IPS-18c (cell line): ENCODE data around the gene PLPP1.

Experiments used
- H3K4me3 ChIP-seq: 2 replicates; pipeline ENCODE4 v1.7.0; 2013; ENCODE audit warnings: low read depth, mild to moderate bottlenecking, low read length, moderate library complexity; ENCODE audit not compliant: insufficient read depth
- H3K9me3 ChIP-seq: one replicate; pipeline ENCODE4 v1.6.1; 2013; ENCODE audit warnings: mild to moderate bottlenecking, low read length, moderate library complexity; ENCODE audit not compliant: control insufficient read depth, insufficient read depth

Gene PLPP1

GRCh38 chr5:55409775-55410174, 125.0 kb downstream of the PLPP1 start:
- Histone ChIP-seq H3K9me3 (no peaks in the 10 kb centered on the region), H3K4me3 (no peak overlapping the region)

GRCh38 chr5:55407984-55408383, 126.8 kb downstream of the PLPP1 start:
- Histone ChIP-seq H3K9me3 (no peaks in the 10 kb centered on the region), H3K4me3 (no peak overlapping the region)

GRCh38 chr5:55407059-55407684, 127.6 kb downstream of the PLPP1 start:
- no peaks in the 10 kb centered on the region for H3K9me3 ChIP-seq
- no peak overlapping the region for H3K4me3 ChIP-seq

- Histone ChIP-seq H3K9me3 (no peaks in the 10 kb centered on the region), H3K4me3 (no peak overlapping the region)
These were observed 128.5 kb downstream of the PLPP1 start for GRCh38 chr5:55406292-55406691.

- no peaks in the 10 kb centered on the region for H3K9me3 ChIP-seq
- H3K4me3 ChIP-seq = no peak overlapping the region
These were observed 132.6 kb downstream of the PLPP1 start for GRCh38 chr5:55402199-55402598.

GRCh38 chr5:55393501-55394175, 141.1 kb downstream of the PLPP1 start:
- no peak overlapping the region for H3K4me3 ChIP-seq
- no peaks in the 10 kb centered on the region for H3K9me3 ChIP-seq

- no peaks in the 10 kb centered on the region for H3K9me3 ChIP-seq
- no peak overlapping the region for H3K4me3 ChIP-seq
These were observed 142.1 kb downstream of the PLPP1 start for GRCh38 chr5:55392669-55393068.

- Histone ChIP-seq H3K4me3 (no peak overlapping the region), H3K9me3 (no peaks in the 10 kb centered on the region)
These were observed 143.1 kb downstream of the PLPP1 start for GRCh38 chr5:55391707-55392106.

GRCh38 chr5:55387865-55388264, 146.9 kb downstream of the PLPP1 start:
- Histone ChIP-seq H3K9me3 (no peaks in the 10 kb centered on the region), H3K4me3 (no peak overlapping the region)

- H3K4me3 ChIP-seq = no peak overlapping the region
- no peaks in the 10 kb centered on the region for H3K9me3 ChIP-seq
These were observed 148.4 kb downstream of the PLPP1 start for GRCh38 chr5:55386356-55386755.

GRCh38 chr5:55385846-55386245, 148.9 kb downstream of the PLPP1 start:
- H3K4me3 ChIP-seq = no peak overlapping the region
- no peaks in the 10 kb centered on the region for H3K9me3 ChIP-seq

- H3K9me3 ChIP-seq = no peaks in the 10 kb centered on the region
- no peak overlapping the region for H3K4me3 ChIP-seq
These were observed 149.5 kb downstream of the PLPP1 start for GRCh38 chr5:55385227-55385626.

GRCh38 chr5:55384072-55384471, 150.7 kb downstream of the PLPP1 start:
- Histone ChIP-seq H3K9me3 (no peaks in the 10 kb centered on the region), H3K4me3 (no peak overlapping the region)

GRCh38 chr5:55383254-55383653, 151.5 kb downstream of the PLPP1 start:
- H3K4me3 ChIP-seq = no peak overlapping the region
- H3K9me3 ChIP-seq = no peaks in the 10 kb centered on the region

- H3K9me3 ChIP-seq = no peaks in the 10 kb centered on the region
- no peak overlapping the region for H3K4me3 ChIP-seq
These were observed 157.0 kb downstream of the PLPP1 start for GRCh38 chr5:55377810-55378209.
